Loucy (cell line): ENCODE results near the gene AGBL4.

Source experiments
- H2AFZ ChIP-seq: fragments of 200-600 bp; sonication (generic); 2 replicates; pipeline ENCODE4 v1.6.0; 2016; ENCODE audit warnings: antibody characterized with exemption, mild to moderate bottlenecking, low read length, moderate library complexity
- H3F3A ChIP-seq: fragments of 200-600 bp; 2 replicates; pipeline ENCODE4 v1.6.0; 2016; ENCODE audit warnings: antibody characterized with exemption, low read depth, mild to moderate bottlenecking
- H3K27me3 ChIP-seq: fragments of 200-600 bp; sonication (generic); 2 replicates; pipeline ENCODE4 v1.6.1; 2014; ENCODE audit warnings: low read length, mild to moderate bottlenecking; ENCODE audit not compliant: insufficient read depth, poor library complexity, severe bottlenecking
- H3K36me3 ChIP-seq: fragments of 200-600 bp; sonication (generic); 2 replicates; pipeline ENCODE4 v1.6.1; 2016; ENCODE audit warnings: low read length; ENCODE audit not compliant: insufficient read depth
- H3K4me1 ChIP-seq: fragments of 200-600 bp; sonication (generic); 2 replicates; pipeline ENCODE4 v1.5.1; 2014; ENCODE audit warnings: low read length, mild to moderate bottlenecking; ENCODE audit not compliant: insufficient read depth, poor library complexity, severe bottlenecking
- H3K4me2 ChIP-seq: fragments of 200-600 bp; sonication (generic); 2 replicates; pipeline ENCODE4 v1.6.0; 2014; ENCODE audit warnings: antibody characterized with exemption, low read length, low read depth, mild to moderate bottlenecking; ENCODE audit not compliant: poor library complexity, severe bottlenecking
- H3K4me3 ChIP-seq: fragments of 200-600 bp; sonication (generic); 2 replicates; pipeline ENCODE4 v1.5.1; 2014; ENCODE audit warnings: low read length, mild to moderate bottlenecking, mixed read lengths; ENCODE audit not compliant: poor library complexity, severe bottlenecking
- H3K79me2 ChIP-seq: fragments of 200-600 bp; sonication (generic); 2 replicates; pipeline ENCODE4 v1.6.1; 2014; ENCODE audit warnings: low read length; ENCODE audit not compliant: insufficient read depth
- H3K9ac ChIP-seq: fragments of 200-600 bp; sonication (generic); 2 replicates; pipeline ENCODE4 v1.6.0; 2014; ENCODE audit warnings: mild to moderate bottlenecking, low read depth, low read length, moderate library complexity; ENCODE audit not compliant: poor library complexity, severe bottlenecking
- H3K9me2 ChIP-seq: fragments of 200-600 bp; sonication (generic); replicated peaks from 2 replicates; pipeline ENCODE4 v1.6.1; 2016; ENCODE audit warnings: low read depth, low read length, mixed read lengths
- H3K9me3 ChIP-seq: fragments of 200-600 bp; sonication (generic); 2 replicates; pipeline ENCODE4 v1.6.1; 2014; ENCODE audit warnings: mild to moderate bottlenecking, antibody characterized with exemption, low read length, low read depth; ENCODE audit not compliant: insufficient read depth
- H4K20me1 ChIP-seq: fragments of 200-600 bp; sonication (generic); 2 replicates; pipeline ENCODE4 v1.6.0; 2014; ENCODE audit warnings: antibody characterized with exemption, low read length, mild to moderate bottlenecking; ENCODE audit not compliant: insufficient read depth, poor library complexity, severe bottlenecking
- CTCF ChIP-seq: fragments of 200-600 bp; sonication (generic); conservative IDR thresholded peaks from 2 replicates; pipeline ENCODE4 v1.5.1; 2014; ENCODE audit warnings: mild to moderate bottlenecking, antibody characterized with exemption, low read length
- EZH2phosphoT487 ChIP-seq: fragments of 200-600 bp; IDR thresholded peaks from 2 replicates; pipeline ENCODE4 v1.6.1; 2018; ENCODE audit warnings: antibody characterized with exemption, mild to moderate bottlenecking, moderate library complexity, borderline replicate concordance

The AGBL4 gene

GRCh38 chr1:49389699-49390098 is 634.1 kb downstream of the AGBL4 start:
- no peaks in the 10 kb centered on the region for H3K9me2 ChIP-seq
- no peaks in the 10 kb centered on the region for H3K36me3 ChIP-seq
- H3K4me1 ChIP-seq: no peaks in the 10 kb centered on the region
- no peaks in the 10 kb centered on the region for H3K27me3 ChIP-seq
- H3F3A ChIP-seq: no peaks in the 10 kb centered on the region
- no peak overlapping the region for H3K9ac ChIP-seq
- H3K4me2 ChIP-seq: no peak overlapping the region
- H3K4me3 ChIP-seq: no peak overlapping the region
- H2AFZ ChIP-seq: no peak overlapping the region
- no peaks in the 10 kb centered on the region for H3K79me2 ChIP-seq
- 0 out of 2 replicates have a peak, but pooled peaks cover 2% of the 10 kb centered on the region for H3K9me3 ChIP-seq
- TF ChIP-seq CTCF (no peak), EZH2phosphoT487 (no peak)
- H4K20me1 ChIP-seq: no peaks in the 10 kb centered on the region

- no peak overlapping the region for H3K9ac ChIP-seq
- no peaks in the 10 kb centered on the region for H3F3A ChIP-seq
- H3K9me3 ChIP-seq: no peaks in the 10 kb centered on the region
- no peak overlapping the region for H2AFZ ChIP-seq
- no peaks in the 10 kb centered on the region for H3K36me3 ChIP-seq
- no peak overlapping the region for H3K4me3 ChIP-seq
- H3K9me2 ChIP-seq: no peaks in the 10 kb centered on the region
- H3K4me1 ChIP-seq: no peaks in the 10 kb centered on the region
- H3K79me2 ChIP-seq: no peaks in the 10 kb centered on the region
- no peaks in the 10 kb centered on the region for H4K20me1 ChIP-seq
- no peak for TF ChIP-seq CTCF
- no peak overlapping the region for H3K4me2 ChIP-seq
- no peaks in the 10 kb centered on the region for H3K27me3 ChIP-seq
Measured at GRCh38 chr1:49364676-49365075, 659.1 kb downstream of the AGBL4 start.

GRCh38 chr1:49363628-49364027 is 660.1 kb downstream of the AGBL4 start:
- Histone ChIP-seq H3K36me3 (no peaks in the 10 kb centered on the region), H3K9me3 (no peaks in the 10 kb centered on the region), H3K9ac (no peak overlapping the region), H3F3A (no peaks in the 10 kb centered on the region), H3K4me3 (no peak overlapping the region), H3K4me2 (no peak overlapping the region), H3K4me1 (no peaks in the 10 kb centered on the region), H3K79me2 (no peaks in the 10 kb centered on the region), H2AFZ (no peak overlapping the region), H3K27me3 (no peaks in the 10 kb centered on the region), H3K9me2 (no peaks in the 10 kb centered on the region), H4K20me1 (no peaks in the 10 kb centered on the region)
- no peak for TF ChIP-seq CTCF
- TF ChIP-seq EZH2phosphoT487: no peak
